HL-60 (cell line): Measurements from ENCODE around the gene TMTC2.
"Not testable (repeated sequence)": the region's sequence is repeated elsewhere in the genome, so short reads cannot be mapped to it uniquely, and the experiment has no call there.

Experiments used
- DNase-seq, 2 experiments: peaks; one replicate each; pipeline ENCODE4 v3.0.0-alpha.2; 2010 to 2020; ENCODE audit warnings: low read depth in 1 of 2, low spot score in 1 of 2
- H3K27ac ChIP-seq: fragments of 250-450 bp; sonication (Bioruptor Pico); replicated peaks from 2 replicates; pipeline ENCODE4 v1.5.1; 2020; ENCODE audit warnings: mild to moderate bottlenecking, moderate library complexity
- H3K27me3 ChIP-seq: fragments of 250-450 bp; sonication (Bioruptor Pico); 2 replicates; pipeline ENCODE4 v1.5.1; 2021; ENCODE audit warnings: mild to moderate bottlenecking, moderate library complexity; ENCODE audit not compliant: insufficient read depth, poor library complexity, severe bottlenecking
- H3K4me3 ChIP-seq: replicated peaks from 2 replicates; pipeline ENCODE4 v1.5.1; 2011; ENCODE audit warnings: mild to moderate bottlenecking, control low read depth, low read length; ENCODE audit not compliant: insufficient read depth
- GABPA ChIP-seq: IDR thresholded peaks from 2 replicates; pipeline ENCODE4 v1.6.1; 2012; ENCODE audit warnings: low read depth
- POLR2AphosphoS5 ChIP-seq: IDR thresholded peaks from 2 replicates; pipeline ENCODE4 v1.6.1; 2012; ENCODE audit warnings: low read depth
- SPI1 ChIP-seq: IDR thresholded peaks from 2 replicates; pipeline ENCODE4 v1.6.1; 2012; ENCODE audit warnings: low read depth, mild to moderate bottlenecking, borderline replicate concordance
- TF ChIP-seq, protein P1 (sequence below): IDR thresholded peaks from 2 replicates; pipeline ENCODE4 v1.6.1; 2012; ENCODE audit warnings: low read depth; ENCODE audit not compliant: insufficient replicate concordance
- TF ChIP-seq, protein P2 (sequence below): IDR thresholded peaks from one replicate; pipeline ENCODE4 v1.5.1; 2011; ENCODE audit warnings: low read length, control low read depth, inconsistent platforms; ENCODE audit not compliant: insufficient read depth

The TMTC2 gene

DNA sequence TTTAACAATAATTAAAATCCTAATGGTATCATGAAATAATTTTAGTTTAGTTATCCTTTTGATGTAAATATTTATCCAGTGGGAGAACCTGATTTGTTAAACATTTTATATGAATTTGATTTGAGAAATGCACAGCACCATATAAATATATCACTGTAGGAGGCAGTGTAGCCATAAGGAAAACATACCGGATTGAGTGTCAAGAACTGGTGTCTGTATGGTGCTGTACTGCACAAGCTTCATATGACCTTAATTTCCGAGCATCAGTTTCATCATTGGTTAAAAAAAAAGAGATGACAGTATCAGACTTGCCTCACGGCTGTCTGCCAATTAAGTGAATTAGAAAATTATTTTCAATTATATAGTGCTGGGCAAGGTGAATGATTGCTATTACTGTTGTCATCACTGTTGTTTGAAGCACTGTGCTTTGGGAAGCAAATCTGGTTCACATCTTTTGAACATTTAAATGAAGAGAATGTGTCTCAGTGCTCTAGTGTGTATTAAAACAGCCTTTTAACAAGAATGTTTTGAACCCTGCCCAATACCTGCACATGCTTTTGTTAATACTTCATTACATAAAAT, 72.1 kb downstream of the TMTC2 start:
- Histone ChIP-seq H3K27me3 (no peaks in the 10 kb centered on the region), H3K4me3 (no peak overlapping the region), H3K27ac (no peak overlapping the region)
- no peak for DNase-seq
- TF ChIP-seq POLR2AphosphoS5 (no peak), SPI1 (no peak), GABPA (no peak)
- TF ChIP-seq, protein P1, sequence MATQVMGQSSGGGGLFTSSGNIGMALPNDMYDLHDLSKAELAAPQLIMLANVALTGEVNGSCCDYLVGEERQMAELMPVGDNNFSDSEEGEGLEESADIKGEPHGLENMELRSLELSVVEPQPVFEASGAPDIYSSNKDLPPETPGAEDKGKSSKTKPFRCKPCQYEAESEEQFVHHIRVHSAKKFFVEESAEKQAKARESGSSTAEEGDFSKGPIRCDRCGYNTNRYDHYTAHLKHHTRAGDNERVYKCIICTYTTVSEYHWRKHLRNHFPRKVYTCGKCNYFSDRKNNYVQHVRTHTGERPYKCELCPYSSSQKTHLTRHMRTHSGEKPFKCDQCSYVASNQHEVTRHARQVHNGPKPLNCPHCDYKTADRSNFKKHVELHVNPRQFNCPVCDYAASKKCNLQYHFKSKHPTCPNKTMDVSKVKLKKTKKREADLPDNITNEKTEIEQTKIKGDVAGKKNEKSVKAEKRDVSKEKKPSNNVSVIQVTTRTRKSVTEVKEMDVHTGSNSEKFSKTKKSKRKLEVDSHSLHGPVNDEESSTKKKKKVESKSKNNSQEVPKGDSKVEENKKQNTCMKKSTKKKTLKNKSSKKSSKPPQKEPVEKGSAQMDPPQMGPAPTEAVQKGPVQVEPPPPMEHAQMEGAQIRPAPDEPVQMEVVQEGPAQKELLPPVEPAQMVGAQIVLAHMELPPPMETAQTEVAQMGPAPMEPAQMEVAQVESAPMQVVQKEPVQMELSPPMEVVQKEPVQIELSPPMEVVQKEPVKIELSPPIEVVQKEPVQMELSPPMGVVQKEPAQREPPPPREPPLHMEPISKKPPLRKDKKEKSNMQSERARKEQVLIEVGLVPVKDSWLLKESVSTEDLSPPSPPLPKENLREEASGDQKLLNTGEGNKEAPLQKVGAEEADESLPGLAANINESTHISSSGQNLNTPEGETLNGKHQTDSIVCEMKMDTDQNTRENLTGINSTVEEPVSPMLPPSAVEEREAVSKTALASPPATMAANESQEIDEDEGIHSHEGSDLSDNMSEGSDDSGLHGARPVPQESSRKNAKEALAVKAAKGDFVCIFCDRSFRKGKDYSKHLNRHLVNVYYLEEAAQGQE = no peak
- TF ChIP-seq, protein P2, sequence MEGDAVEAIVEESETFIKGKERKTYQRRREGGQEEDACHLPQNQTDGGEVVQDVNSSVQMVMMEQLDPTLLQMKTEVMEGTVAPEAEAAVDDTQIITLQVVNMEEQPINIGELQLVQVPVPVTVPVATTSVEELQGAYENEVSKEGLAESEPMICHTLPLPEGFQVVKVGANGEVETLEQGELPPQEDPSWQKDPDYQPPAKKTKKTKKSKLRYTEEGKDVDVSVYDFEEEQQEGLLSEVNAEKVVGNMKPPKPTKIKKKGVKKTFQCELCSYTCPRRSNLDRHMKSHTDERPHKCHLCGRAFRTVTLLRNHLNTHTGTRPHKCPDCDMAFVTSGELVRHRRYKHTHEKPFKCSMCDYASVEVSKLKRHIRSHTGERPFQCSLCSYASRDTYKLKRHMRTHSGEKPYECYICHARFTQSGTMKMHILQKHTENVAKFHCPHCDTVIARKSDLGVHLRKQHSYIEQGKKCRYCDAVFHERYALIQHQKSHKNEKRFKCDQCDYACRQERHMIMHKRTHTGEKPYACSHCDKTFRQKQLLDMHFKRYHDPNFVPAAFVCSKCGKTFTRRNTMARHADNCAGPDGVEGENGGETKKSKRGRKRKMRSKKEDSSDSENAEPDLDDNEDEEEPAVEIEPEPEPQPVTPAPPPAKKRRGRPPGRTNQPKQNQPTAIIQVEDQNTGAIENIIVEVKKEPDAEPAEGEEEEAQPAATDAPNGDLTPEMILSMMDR = no peak

DNA sequence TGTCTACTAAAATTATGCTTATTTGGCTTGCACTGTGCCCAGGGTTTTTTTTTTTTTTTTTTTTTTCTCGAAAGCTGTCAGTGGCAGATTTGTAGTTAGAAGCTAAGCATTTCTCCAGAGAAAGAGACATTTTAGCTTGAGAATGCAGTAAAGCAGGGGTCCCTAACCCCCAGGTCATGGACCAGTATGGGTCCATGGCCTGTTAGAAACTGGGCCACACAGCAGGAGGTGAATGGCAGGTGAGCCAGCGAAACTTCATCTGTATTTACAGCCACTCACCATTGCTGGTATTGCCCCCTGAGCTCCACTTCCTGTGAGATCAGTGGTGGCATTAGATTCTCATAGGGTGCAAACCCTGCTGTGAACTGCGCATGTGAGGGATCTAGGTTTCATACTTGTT, 73.7 kb downstream of the TMTC2 start:
- Histone ChIP-seq H3K27ac (no peak overlapping the region), H3K27me3 (no peaks in the 10 kb centered on the region), H3K4me3 (no peak overlapping the region)
- DNase-seq = no peak
- TF ChIP-seq, protein P2 = no peak
- no peak for TF ChIP-seq SPI1
- TF ChIP-seq, protein P1 = no peak
- no peak for TF ChIP-seq POLR2AphosphoS5
- TF ChIP-seq GABPA = no peak

DNA sequence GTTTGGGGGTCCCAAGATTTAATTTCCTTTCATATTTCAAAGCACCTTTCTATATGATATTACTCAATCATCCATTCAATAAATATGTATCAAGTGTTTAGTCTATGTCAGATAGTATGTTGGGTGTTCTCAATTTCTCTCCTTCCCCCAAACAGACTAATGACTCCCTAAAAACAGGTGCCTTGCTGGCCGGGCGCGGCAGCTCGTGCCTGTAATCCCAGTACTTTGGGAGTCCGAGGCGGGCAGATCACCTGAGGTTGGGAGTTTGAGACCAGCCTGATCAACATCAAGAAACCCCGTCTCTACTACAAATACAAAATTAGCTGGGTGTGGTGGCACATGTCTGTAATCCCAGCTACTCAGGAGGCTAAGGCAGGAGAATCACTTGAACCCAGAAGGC, 78.5 kb downstream of the TMTC2 start:
- not testable (repeated sequence) for H3K27ac ChIP-seq, H3K27me3 ChIP-seq, DNase-seq, H3K4me3 ChIP-seq

DNA sequence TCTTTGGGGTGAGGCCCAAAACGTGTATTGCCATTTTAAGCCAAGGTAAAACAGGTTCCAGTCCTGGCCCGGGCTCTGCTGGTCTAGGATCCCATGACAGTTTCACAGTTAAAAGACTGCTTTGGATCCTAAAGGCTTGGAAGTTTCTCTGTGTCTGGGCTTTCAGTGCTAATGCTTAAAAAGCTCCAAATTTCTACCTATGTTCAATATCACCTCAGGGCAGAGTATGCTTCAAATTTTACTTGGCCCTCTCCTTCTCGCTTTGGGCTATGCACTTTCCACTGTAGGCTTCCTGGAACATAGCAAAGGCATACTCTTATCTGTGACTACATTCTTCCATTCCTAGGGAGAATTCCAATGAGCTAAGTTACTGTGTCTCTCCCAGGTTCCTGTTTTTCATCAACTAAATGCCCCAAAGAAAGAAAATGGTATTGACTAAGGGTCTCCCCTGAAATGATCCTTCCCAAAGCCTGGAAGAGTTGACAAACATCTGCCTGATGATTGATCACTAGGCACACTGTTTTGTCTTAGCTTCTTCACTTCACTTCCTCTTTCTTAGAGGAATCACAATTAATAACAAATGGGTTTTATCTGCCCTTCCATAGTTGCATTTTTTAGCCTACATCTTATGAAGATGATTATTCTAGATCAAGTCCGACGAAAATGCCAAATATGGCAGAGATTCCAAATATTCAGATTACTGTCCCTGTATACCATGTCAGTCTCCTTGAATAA, 79.4 kb downstream of the TMTC2 start:
- TF ChIP-seq SPI1 = peak; percentile 85
- TF ChIP-seq, protein P1 = no peak
- H3K4me3 ChIP-seq = no peak overlapping the region

More for the DNA sequence above, 79.4 kb downstream of the TMTC2 start:
- no peak for DNase-seq
- H3K27ac ChIP-seq = no peak overlapping the region
- no peaks in the 10 kb centered on the region for H3K27me3 ChIP-seq
